WTC11 (cell line): ENCODE measurements around the gene HMCN1.

Experiments
- CREB1 ChIP-seq: sonication (generic); formaldehyde crosslinking; IDR thresholded peaks from 2 replicates; pipeline ENCODE4 v1.8.0; 2023; ENCODE audit warnings: mild to moderate bottlenecking, missing genetic modification reagents
- CTCF ChIP-seq: fragments of 200-600 bp; IDR thresholded peaks from 2 replicates; pipeline ENCODE4 v1.8.0; 2022; ENCODE audit warnings: antibody characterized with exemption
- E2F1 ChIP-seq: sonication (generic); formaldehyde crosslinking; IDR thresholded peaks from 2 replicates; pipeline ENCODE4 v1.8.0; 2022; ENCODE audit warnings: mild to moderate bottlenecking, missing genetic modification reagents
- FOXP1 ChIP-seq: sonication (generic); formaldehyde crosslinking; IDR thresholded peaks from 2 replicates; pipeline ENCODE4 v1.8.0; 2022; ENCODE audit warnings: missing genetic modification reagents, mild to moderate bottlenecking, moderate library complexity, borderline replicate concordance
- JUN ChIP-seq: sonication (generic); formaldehyde crosslinking; IDR thresholded peaks from 2 replicates; pipeline ENCODE4 v1.8.0; 2023; ENCODE audit warnings: mild to moderate bottlenecking, missing genetic modification reagents
- MYBL2 ChIP-seq: sonication (generic); formaldehyde crosslinking; IDR thresholded peaks from 2 replicates; pipeline ENCODE4 v1.8.1; 2023; ENCODE audit warnings: mild to moderate bottlenecking, moderate library complexity, missing genetic modification reagents
- STAT6 ChIP-seq: sonication (generic); formaldehyde crosslinking; conservative IDR thresholded peaks from 2 replicates; pipeline ENCODE4 v1.8.1; 2023; ENCODE audit warnings: mild to moderate bottlenecking, low read depth, missing genetic modification reagents, moderate library complexity
- USF1 ChIP-seq: sonication (generic); formaldehyde crosslinking; IDR thresholded peaks from 2 replicates; pipeline ENCODE4 v1.8.0; 2022; ENCODE audit warnings: mild to moderate bottlenecking, missing genetic modification reagents
- USF2 ChIP-seq: sonication (generic); formaldehyde crosslinking; IDR thresholded peaks from 2 replicates; pipeline ENCODE4 v1.8.1; 2023; ENCODE audit warnings: mild to moderate bottlenecking, missing genetic modification reagents, moderate library complexity
- ZNF263 ChIP-seq: sonication (generic); formaldehyde crosslinking; IDR thresholded peaks from 2 replicates; pipeline ENCODE4 v1.8.1; 2022; ENCODE audit warnings: low read depth, mild to moderate bottlenecking, moderate library complexity, missing genetic modification reagents

GRCh38 chr1:185961664-185962063 is 227.5 kb downstream of the HMCN1 start:
- TF ChIP-seq USF1 (no peak), CTCF (no peak), USF2 (no peak), JUN (CRISPR knock-in tag) (no peak), MYBL2 (CRISPR knock-in tag) (no peak), FOXP1 (CRISPR knock-in tag) (no peak), E2F1 (CRISPR knock-in tag) (no peak), CREB1 (CRISPR knock-in tag) (no peak), STAT6 (CRISPR knock-in tag) (no peak), ZNF263 (CRISPR knock-in tag) (no peak)
